Posterior vena cava (tissue), 2 donors: ENCODE data around the gene WDFY1. TPM values are rescaled to one million over a fixed set of nuclear protein-coding genes. Genes with fewer than 3 reads are reported as not detected.

ENCODE experiments used
- DNase-seq: peaks from one replicate; pipeline ENCODE4 v3.0.0-alpha.2; 2020; ENCODE audit warnings: low spot score
- intact Hi-C, 2 donors: fragments of 100-400 bp; cut with DNase I; formaldehyde crosslinking; loops; one replicate each; pipeline versions ENCODE4 v1.14.1 to v1.14.2; 2022 to 2023
- total RNA-seq, 2 donors: library from RNA; stranded (reverse); fragmentation: NEBNext Ultra II Directional; extraction: Animal tissue kit (Norgen Biotek cat#: 25700); gene quantifications; one replicate each; pipeline ENCODE4 v1.2.1, GENCODE V29; 2021
- donor health status: DM: yes; HTN: yes; CAD: no.
- donor health status: DM: yes; HTN: yes; CAD: no.

The WDFY1 gene
- total RNA-seq, 2 donors from 2014 or later = 43.3 to 44.1 TPM

- DNase-seq = no peak
- intact Hi-C loops = no loop called here
Observed at GRCh38 chr2:223937535-223937934, 7.6 kb downstream of the WDFY1 start.

- intact Hi-C loops = no loop called here
- DNase-seq = no peak
Observed at GRCh38 chr2:223936862-223937326, 8.2 kb downstream of the WDFY1 start.

GRCh38 chr2:223935459-223936125 lies 9.5 kb downstream of the WDFY1 start:
- intact Hi-C loops = no loop called here
- no peak for DNase-seq

GRCh38 chr2:223934870-223935269 lies 10.3 kb downstream of the WDFY1 start:
- intact Hi-C loops = no loop called here

GRCh38 chr2:223932816-223933800 lies 12.0 kb downstream of the WDFY1 start:
- intact Hi-C loops = no loop called here
- DNase-seq = peak; percentile 51

More at GRCh38 chr2:223934870-223935269, 10.3 kb downstream of the WDFY1 start:
- DNase-seq = no peak

GRCh38 chr2:223930103-223930976 lies 14.8 kb downstream of the WDFY1 start:
- DNase-seq = peak; percentile 88

GRCh38 chr2:223929571-223930102 lies 15.5 kb downstream of the WDFY1 start:
- DNase-seq = no peak
- intact Hi-C loops = no loop called here

More at GRCh38 chr2:223930103-223930976, 14.8 kb downstream of the WDFY1 start:
- intact Hi-C loops = no loop called here

- intact Hi-C loops = no loop called here
- DNase-seq = peak; percentile 62
Observed at GRCh38 chr2:223928113-223929006, 16.8 kb downstream of the WDFY1 start.

GRCh38 chr2:223925106-223925505 lies 20.0 kb downstream of the WDFY1 start:
- intact Hi-C loops = no loop called here
- no peak for DNase-seq

- DNase-seq = no peak
- intact Hi-C loops = no loop called here
Observed at GRCh38 chr2:223923976-223924375, 21.2 kb downstream of the WDFY1 start.

- no peak for DNase-seq
- intact Hi-C loops = no loop called here
Observed at GRCh38 chr2:223922308-223922707, 22.8 kb downstream of the WDFY1 start.

- intact Hi-C loops = no loop called here
- no peak for DNase-seq
Observed at GRCh38 chr2:223921204-223921603, 23.9 kb downstream of the WDFY1 start.

GRCh38 chr2:223920109-223920508 lies 25.0 kb downstream of the WDFY1 start:
- peak; percentile 65 for DNase-seq

GRCh38 chr2:223918671-223919134 lies 26.4 kb downstream of the WDFY1 start:
- DNase-seq = peak; percentile 62
- intact Hi-C loops = no loop called here

More at GRCh38 chr2:223920109-223920508, 25.0 kb downstream of the WDFY1 start:
- intact Hi-C loops = no loop called here

GRCh38 chr2:223916181-223916920 lies 28.8 kb downstream of the WDFY1 start:
- no peak for DNase-seq
- intact Hi-C loops = no loop called here

GRCh38 chr2:223915071-223915470 lies 30.1 kb downstream of the WDFY1 start:
- intact Hi-C loops = no loop called here
- DNase-seq = no peak

- intact Hi-C loops = no loop called here
- DNase-seq = no peak
Observed at GRCh38 chr2:223914324-223914723, 30.8 kb downstream of the WDFY1 start.
